Renal pelvis (tissue), 4 donors: Measurements from ENCODE around the gene VN1R5. TPM values are rescaled to one million over a fixed set of nuclear protein-coding genes. Genes with fewer than 3 reads are reported as not detected.
"Not testable (repeated sequence)": the region's sequence is repeated elsewhere in the genome, so short reads cannot be mapped to it uniquely, and the experiment has no call there.

Experiments
- DNase-seq: peaks from one replicate; pipeline ENCODE4 v3.0.0-alpha.2; 2013
- polyA plus RNA-seq, 3 donors: library from polyadenylated mRNA; unstranded; fragments of 120-200 nt; gene quantifications; one replicate each; pipeline ENCODE4 v1.2.1, GENCODE V29; 2013; ENCODE audit not compliant: insufficient read length in 3 of 3

Gene VN1R5
- polyA plus RNA-seq, 3 donors, result 0.14 to 0.43 TPM; not detected in 1

GRCh38 chr1:247270003-247270402 is 14.1 kb downstream of the VN1R5 start:
- DNase-seq, result no peak

GRCh38 chr1:247273013-247273412 is 17.1 kb downstream of the VN1R5 start:
- no peak for DNase-seq

GRCh38 chr1:247274605-247275256 is 18.9 kb downstream of the VN1R5 start:
- no peak for DNase-seq

GRCh38 chr1:247277191-247277590 is 21.3 kb downstream of the VN1R5 start:
- no peak for DNase-seq

GRCh38 chr1:247281001-247281574 is 25.2 kb downstream of the VN1R5 start:
- no peak for DNase-seq

- DNase-seq, result no peak
These were observed 30.3 kb downstream of the VN1R5 start for GRCh38 chr1:247286134-247286670.

GRCh38 chr1:247287460-247287859 is 31.6 kb downstream of the VN1R5 start:
- DNase-seq, result no peak

- no peak for DNase-seq
These were observed 32.5 kb downstream of the VN1R5 start for GRCh38 chr1:247288341-247288740.

- DNase-seq, result not testable (repeated sequence)
These were observed 33.5 kb downstream of the VN1R5 start for GRCh38 chr1:247289274-247289892.

GRCh38 chr1:247290576-247290975 is 34.7 kb downstream of the VN1R5 start:
- DNase-seq, result no peak

GRCh38 chr1:247291161-247291560 is 35.3 kb downstream of the VN1R5 start:
- no peak for DNase-seq

- no peak for DNase-seq
These were observed 36.1 kb downstream of the VN1R5 start for GRCh38 chr1:247291833-247292561.

- DNase-seq, result no peak
These were observed 37.2 kb downstream of the VN1R5 start for GRCh38 chr1:247293047-247293446.

- no peak for DNase-seq
These were observed 38.4 kb downstream of the VN1R5 start for GRCh38 chr1:247294282-247294681.

GRCh38 chr1:247295274-247295684 is 39.4 kb downstream of the VN1R5 start:
- DNase-seq, result no peak

GRCh38 chr1:247295746-247296145 is 39.9 kb downstream of the VN1R5 start:
- DNase-seq, result no peak

- no peak for DNase-seq
These were observed 40.8 kb downstream of the VN1R5 start for GRCh38 chr1:247296599-247297180.

- DNase-seq, result no peak
These were observed 41.6 kb downstream of the VN1R5 start for GRCh38 chr1:247297263-247298123.

- no peak for DNase-seq
These were observed 42.2 kb downstream of the VN1R5 start for GRCh38 chr1:247298124-247298481.

GRCh38 chr1:247298701-247299100 is 42.8 kb downstream of the VN1R5 start:
- no peak for DNase-seq

- DNase-seq, result no peak
These were observed 44.0 kb downstream of the VN1R5 start for GRCh38 chr1:247299723-247300381.
